Measurements from ENCODE around the gene PDE10A. TPM values are rescaled to one million over a fixed set of nuclear protein-coding genes. Genes with fewer than 3 reads are reported as not detected.
"Not testable (repeated sequence)": the region's sequence is repeated elsewhere in the genome, so short reads cannot be mapped to it uniquely, and the experiment has no call there.

Gene PDE10A
- total and polyA plus RNA-seq, 12 donors: 6.8 to 20.4 (median 14.2) TPM

GRCh38 chr6:165508321-165508869, 154.6 kb downstream of the PDE10A start:
- Histone ChIP-seq H3K4me1 (peaks cover 0 to 9% (median 0%) of the 10 kb centered on the region in 9 donors), H3K36me3 (no peaks in the 10 kb centered on the region), H3K4me3 (no peak overlapping the region), H3K9me3 (no peaks in the 10 kb centered on the region), H3K27me3 (no peaks in the 10 kb centered on the region), H3K27ac (no peak overlapping the region)
- TF ChIP-seq, protein P1, sequence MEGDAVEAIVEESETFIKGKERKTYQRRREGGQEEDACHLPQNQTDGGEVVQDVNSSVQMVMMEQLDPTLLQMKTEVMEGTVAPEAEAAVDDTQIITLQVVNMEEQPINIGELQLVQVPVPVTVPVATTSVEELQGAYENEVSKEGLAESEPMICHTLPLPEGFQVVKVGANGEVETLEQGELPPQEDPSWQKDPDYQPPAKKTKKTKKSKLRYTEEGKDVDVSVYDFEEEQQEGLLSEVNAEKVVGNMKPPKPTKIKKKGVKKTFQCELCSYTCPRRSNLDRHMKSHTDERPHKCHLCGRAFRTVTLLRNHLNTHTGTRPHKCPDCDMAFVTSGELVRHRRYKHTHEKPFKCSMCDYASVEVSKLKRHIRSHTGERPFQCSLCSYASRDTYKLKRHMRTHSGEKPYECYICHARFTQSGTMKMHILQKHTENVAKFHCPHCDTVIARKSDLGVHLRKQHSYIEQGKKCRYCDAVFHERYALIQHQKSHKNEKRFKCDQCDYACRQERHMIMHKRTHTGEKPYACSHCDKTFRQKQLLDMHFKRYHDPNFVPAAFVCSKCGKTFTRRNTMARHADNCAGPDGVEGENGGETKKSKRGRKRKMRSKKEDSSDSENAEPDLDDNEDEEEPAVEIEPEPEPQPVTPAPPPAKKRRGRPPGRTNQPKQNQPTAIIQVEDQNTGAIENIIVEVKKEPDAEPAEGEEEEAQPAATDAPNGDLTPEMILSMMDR (IDR thresholded peaks at IDR 0.05): no peak
- intact Hi-C loops (cut with DNase I): no loop called here
- 34 to 37% methylated on average over 2 of the region's 2 CpGs for WGBS, 2 donors
- ATAC-seq (peak in 2 of 8 donors; percentile 52 to 67), DNase-seq (no peak)

- 47 to 59% methylated on average over 2 of the region's 2 CpGs for WGBS, 2 donors
- Histone ChIP-seq H3K9me3 (no peaks in the 10 kb centered on the region), H3K4me3 (no peak overlapping the region), H3K36me3 (no peaks in the 10 kb centered on the region), H3K4me1 (peaks cover 0 to 9% (median 0%) of the 10 kb centered on the region in 9 donors), H3K27ac (no peak overlapping the region), H3K27me3 (no peaks in the 10 kb centered on the region)
- TF ChIP-seq, protein P1 (IDR thresholded peaks at IDR 0.05): no peak
- ATAC-seq: peak in 1 of 8 donors; percentile 61
- intact Hi-C loops (cut with DNase I): no loop called here
- DNase-seq: no peak
These were observed 156.4 kb downstream of the PDE10A start for GRCh38 chr6:165506657-165507056.

- H3K4me3 ChIP-seq; intact Hi-C loops (cut with DNase I); H3K27me3 ChIP-seq; H3K36me3 ChIP-seq; H3K9me3 ChIP-seq; H3K27ac ChIP-seq; DNase-seq; ATAC-seq; H3K4me1 ChIP-seq: not testable (repeated sequence)
- WGBS, 2 donors: 91 to 93% methylated on average over 6 of the region's 6 CpGs
These were observed 162.7 kb downstream of the PDE10A start for GRCh38 chr6:165500214-165500907.

GRCh38 chr6:165497472-165497871, 165.6 kb downstream of the PDE10A start:
- TF ChIP-seq, protein P1 (IDR thresholded peaks at IDR 0.05): no peak
- H3K9me3 ChIP-seq: peaks cover 0 to 9% (median 0%) of the 10 kb centered on the region in 11 donors
- peaks cover 0 to 5% (median 0%) of the 10 kb centered on the region in 9 donors for H3K4me1 ChIP-seq
- DNase-seq: no peak
- no peaks in the 10 kb centered on the region for H3K36me3 ChIP-seq
- no peak for ATAC-seq
- H3K27me3 ChIP-seq: no peaks in the 10 kb centered on the region
- no peak overlapping the region for H3K4me3 ChIP-seq
- no peak overlapping the region for H3K27ac ChIP-seq
- intact Hi-C loops (cut with DNase I): no loop called here
- 94 to 95% methylated on average over 4 of the region's 4 CpGs for WGBS, 2 donors
